H1 (cell line): ENCODE measurements around the gene HOXD12. TPM values are rescaled to one million over a fixed set of nuclear protein-coding genes. Genes with fewer than 3 reads are reported as not detected.

Experiments used
- CHD7 ChIP-seq: fragments of 300-600 bp; sonication (generic); IDR thresholded peaks from 2 replicates; pipeline ENCODE4 v1.7.1; 2012; ENCODE audit warnings: low read length, moderate library complexity, mild to moderate bottlenecking, inconsistent platforms; ENCODE audit not compliant: insufficient replicate concordance
- polyA plus RNA-seq, 7 experiments: library from polyadenylated mRNA; depleted of rRNA in 3 of 7; stranded (reverse) in 5 of 7; unstranded in 2 of 7; fragments of >200 nt in 5 of 7; fragments of 200-250 nt in 2 of 7; gene quantifications; 1 replicate in 5 of 7; 2 replicates in 1 of 7; 4 replicates in 1 of 7; pipeline versions ENCODE4 v1.2.1 to v1.2.3, GENCODE V29; 2011 to 2013; ENCODE audit warnings: missing spikeins in 2 of 7, mixed read lengths in 2 of 7
- total RNA-seq: library from RNA; stranded (reverse); fragmentation: NEBNext Ultra II Directional; extraction: Animal tissue kit (Norgen Biotek cat#: 25700); gene quantifications from 2 replicates; pipeline ENCODE4 v1.2.1, GENCODE V29; 2021

Gene HOXD12
- total and polyA plus RNA-seq, 2 of the 8 experiments (the other 6 are each of a cell fraction or from before 2014, with no cell fraction given): not detected

GRCh38 chr2:176109946-176110345 is 10.4 kb downstream of the HOXD12 start (continued):
- TF ChIP-seq CHD7: no peak
